Measurements from ENCODE around the gene STK32C.

The STK32C gene

DNA sequence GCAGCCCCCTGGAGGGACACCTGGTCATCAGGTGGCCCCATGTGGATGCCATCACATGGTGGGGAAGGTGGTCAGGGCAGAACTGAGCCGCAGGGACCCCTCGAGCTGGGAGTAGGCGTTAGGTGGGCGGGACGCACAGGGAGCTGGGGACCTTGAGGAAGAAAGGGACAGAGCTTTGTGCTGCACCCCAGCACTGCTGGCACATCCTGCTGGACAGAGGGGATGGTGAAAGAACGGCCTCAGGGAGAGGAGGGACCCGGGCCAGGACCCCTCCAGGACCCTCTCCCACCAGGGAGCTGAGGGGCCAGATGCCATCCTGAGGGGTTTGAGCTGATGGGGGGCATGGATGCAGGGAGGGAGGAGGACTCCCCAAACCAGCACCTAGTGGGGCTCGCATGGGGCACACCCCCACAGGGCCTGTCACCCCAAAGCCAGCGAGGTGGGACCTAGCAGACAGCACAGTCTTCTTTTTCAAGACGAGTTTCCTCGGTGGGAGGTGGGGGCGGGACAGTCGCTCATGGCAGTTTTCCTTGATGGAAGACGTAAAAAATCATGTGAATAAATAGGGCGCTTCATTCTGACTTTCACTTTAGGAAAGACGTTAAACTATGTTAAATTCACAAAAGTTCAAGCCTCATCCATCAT is 43.3 kb downstream of the STK32C start:
- no peak for ATAC-seq

- no peak for ATAC-seq
These were observed 43.9 kb downstream of the STK32C start for GRCh38 chr10:132263866-132264265.

DNA sequence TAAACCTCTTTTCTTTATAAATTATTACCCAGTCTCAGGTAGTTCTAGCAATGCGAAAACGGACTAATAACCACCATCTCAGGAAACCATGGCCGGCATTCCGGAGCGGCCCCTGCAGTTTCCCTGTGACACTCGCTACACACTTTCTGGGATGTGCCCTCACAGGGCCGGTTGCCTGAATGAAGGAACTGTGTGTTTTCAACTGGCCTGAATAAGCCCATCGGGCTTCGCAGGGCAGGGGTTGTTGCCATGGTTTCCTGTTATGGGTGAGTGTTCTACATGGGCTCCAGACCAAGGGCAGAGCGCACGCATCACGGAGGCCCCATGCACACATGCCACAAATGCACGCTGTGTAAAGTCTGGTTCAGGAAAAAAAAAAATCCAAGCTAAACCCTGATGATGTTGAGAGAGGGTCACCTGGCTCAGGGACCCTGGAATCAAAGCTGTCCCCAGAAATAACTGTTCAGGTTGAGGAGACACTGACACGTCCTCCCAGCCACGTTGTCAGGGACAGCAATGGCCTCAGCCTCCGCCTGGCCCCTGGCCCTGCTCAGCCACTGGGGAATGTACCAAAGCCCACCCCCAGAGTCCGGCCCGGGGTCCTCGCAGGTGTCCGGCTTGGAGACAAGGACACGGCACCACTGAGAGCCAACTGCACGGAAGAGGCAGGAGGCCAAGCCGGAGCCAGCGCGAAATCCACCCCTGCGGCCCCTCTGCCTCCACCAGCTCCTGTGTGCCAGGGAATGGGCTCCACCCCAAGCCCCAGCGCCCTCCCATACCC is 47.9 kb downstream of the STK32C start:
- no peak for ATAC-seq

DNA sequence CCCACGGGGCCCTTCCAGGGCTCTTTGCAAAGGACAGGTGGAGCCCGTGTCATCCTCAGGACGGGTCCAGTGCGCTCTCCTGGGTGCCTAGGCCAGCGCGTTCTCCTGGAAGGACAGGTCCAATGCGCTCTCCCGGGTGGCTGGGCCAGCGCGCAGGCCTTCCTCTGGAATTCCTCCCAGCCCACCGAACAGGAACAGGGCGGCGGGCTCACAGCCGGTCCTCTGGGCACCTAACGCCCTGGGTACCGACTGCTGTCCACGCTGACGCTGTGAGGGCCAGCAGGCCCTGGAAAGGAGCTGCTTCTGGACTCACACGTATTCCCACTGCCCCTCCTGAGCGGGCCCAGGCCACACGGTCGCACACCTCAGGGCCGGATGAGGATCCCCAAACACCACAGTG is 49.3 kb downstream of the STK32C start:
- ATAC-seq, result no peak

GRCh38 chr10:132257907-132258306 is 49.8 kb downstream of the STK32C start:
- ATAC-seq, result no peak

DNA sequence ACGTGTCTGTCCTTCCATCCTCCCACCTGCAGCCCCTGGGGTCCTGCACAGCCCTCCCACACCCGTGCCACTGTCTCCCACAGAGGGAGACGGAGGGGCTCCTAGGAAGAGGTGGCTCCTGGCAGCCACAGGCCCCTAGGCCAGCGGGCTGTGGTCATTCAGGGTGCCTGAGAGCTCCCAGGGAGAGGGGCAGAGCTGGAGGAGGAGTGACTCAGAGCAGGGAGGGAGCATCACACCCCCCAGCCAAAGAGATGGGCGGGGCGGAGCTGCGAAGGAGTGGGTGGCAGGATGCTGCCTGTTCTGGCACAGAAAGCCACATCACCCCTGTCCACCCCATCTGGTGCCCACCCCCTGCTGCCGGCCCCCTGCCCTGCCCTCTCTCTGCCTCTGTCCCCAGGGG is 50.5 kb downstream of the STK32C start:
- ATAC-seq, result peak; percentile 27 to 32

DNA sequence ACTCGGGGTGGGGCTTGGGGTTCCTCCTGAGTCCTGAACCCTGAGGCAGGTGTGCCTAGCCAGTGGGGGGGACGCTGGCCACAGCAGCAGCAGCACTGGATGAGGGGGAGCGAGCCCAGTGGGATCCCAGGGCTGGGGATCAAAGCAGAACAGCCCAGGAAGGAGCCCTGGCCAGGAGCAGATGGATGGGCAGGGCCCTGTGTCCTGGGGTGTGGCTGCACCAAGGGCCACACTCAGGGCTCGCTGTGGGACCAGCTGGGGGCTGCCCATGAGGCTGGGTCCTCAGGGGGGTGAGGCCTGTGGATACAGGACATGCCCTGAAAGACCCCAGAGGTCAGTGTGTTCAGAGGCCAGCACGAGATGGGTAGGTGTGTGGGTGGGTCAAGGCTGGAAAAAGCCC is 50.9 kb downstream of the STK32C start:
- ATAC-seq, result no peak

DNA sequence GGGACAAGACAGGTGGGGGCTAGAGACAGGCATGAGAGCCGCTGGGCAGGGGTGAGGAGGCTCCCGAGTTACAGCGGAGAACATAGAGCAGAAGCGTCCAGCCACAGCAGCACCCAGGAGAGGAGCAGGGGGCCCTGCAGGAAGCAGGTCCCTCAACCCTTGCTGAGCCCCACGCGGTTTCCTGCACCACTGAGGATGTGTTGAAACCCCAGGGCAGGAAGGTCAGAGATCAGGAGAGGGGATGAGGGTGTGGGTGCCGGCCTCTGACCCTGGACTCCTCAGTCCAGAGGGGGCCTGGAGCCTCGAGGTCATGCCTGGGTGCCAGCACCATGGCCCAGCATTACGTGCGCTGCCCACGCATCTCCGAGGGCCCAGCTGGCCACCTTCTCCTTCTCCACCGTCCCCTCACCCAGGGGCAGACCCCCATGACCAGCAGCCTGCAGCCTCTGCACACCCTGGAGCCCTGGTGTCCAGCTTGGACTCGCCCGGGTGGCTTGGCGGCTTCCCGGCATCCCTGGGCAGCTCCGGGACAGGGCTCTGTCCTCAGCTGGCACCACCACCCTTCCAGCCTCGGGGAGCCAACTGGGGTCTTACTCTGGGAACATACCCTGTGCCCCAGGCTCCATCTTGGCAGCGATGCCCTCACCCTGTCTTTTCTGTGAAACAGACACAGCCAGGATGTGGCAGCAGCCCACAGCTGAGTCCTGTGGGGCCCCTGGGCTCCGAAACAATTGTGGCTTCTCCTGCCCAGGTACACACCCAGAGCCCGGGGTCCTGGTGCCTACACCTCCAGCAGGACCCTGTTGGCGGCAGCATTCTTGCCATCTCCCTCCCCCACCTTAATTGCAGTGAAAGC is 52.0 kb downstream of the STK32C start:
- ATAC-seq, result no peak

- ATAC-seq, result no peak
These were observed 52.9 kb downstream of the STK32C start for GRCh38 chr10:132254841-132255240.

GRCh38 chr10:132253092-132253687 is 54.6 kb downstream of the STK32C start:
- no peak for ATAC-seq

- ATAC-seq, result no peak
These were observed 55.3 kb downstream of the STK32C start for GRCh38 chr10:132252412-132252811.

GRCh38 chr10:132251928-132252327 is 55.8 kb downstream of the STK32C start:
- ATAC-seq, result no peak

GRCh38 chr10:132250481-132251475 is 57.0 kb downstream of the STK32C start:
- no peak for ATAC-seq

- ATAC-seq, result no peak
These were observed 57.9 kb downstream of the STK32C start for GRCh38 chr10:132249824-132250375.

- ATAC-seq, result no peak
These were observed 58.5 kb downstream of the STK32C start for GRCh38 chr10:132249226-132249724.

GRCh38 chr10:132248455-132249225 is 59.1 kb downstream of the STK32C start:
- ATAC-seq, result peak in 1 of 2 donors; percentile 39

DNA sequence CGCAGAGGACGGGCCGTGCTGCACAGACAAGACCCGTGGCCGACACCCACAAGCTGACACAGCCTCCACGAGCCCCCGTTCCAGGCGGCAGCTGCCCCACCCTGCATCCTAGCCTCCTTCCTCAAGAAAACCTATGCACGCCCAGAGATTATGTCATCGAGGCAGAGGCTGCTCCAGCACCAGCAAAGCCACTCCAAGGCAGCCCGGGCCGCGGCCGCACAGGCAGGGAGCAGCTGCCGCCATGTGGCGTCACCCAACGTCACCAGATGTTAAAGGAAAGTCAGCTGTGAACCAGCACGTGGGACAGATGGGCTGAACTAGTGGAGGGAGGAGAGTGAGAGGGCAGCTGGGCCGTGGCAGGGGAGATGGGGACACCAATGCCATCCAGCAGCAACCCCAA is 59.8 kb downstream of the STK32C start:
- no peak for ATAC-seq

- no peak for ATAC-seq
These were observed 61.5 kb downstream of the STK32C start for GRCh38 chr10:132246296-132246695.

- ATAC-seq, result no peak
These were observed 62.7 kb downstream of the STK32C start for GRCh38 chr10:132245056-132245455.

- no peak for ATAC-seq
These were observed 64.1 kb downstream of the STK32C start for GRCh38 chr10:132243626-132244025.
